ENCODE measurements around the gene LTBP2.

GRCh38 chr14:74524076-74524811 is 87.8 kb downstream of the LTBP2 start:
- TF ChIP-seq, protein P1, sequence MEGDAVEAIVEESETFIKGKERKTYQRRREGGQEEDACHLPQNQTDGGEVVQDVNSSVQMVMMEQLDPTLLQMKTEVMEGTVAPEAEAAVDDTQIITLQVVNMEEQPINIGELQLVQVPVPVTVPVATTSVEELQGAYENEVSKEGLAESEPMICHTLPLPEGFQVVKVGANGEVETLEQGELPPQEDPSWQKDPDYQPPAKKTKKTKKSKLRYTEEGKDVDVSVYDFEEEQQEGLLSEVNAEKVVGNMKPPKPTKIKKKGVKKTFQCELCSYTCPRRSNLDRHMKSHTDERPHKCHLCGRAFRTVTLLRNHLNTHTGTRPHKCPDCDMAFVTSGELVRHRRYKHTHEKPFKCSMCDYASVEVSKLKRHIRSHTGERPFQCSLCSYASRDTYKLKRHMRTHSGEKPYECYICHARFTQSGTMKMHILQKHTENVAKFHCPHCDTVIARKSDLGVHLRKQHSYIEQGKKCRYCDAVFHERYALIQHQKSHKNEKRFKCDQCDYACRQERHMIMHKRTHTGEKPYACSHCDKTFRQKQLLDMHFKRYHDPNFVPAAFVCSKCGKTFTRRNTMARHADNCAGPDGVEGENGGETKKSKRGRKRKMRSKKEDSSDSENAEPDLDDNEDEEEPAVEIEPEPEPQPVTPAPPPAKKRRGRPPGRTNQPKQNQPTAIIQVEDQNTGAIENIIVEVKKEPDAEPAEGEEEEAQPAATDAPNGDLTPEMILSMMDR (IDR thresholded peaks at IDR 0.05 in 4 of 5, conservative IDR thresholded peaks at IDR 0.05 in 1 of 5): no peak
- no peak for TF ChIP-seq POLR2A (IDR thresholded peaks at IDR 0.05)
